NCI-H510A (cell line): Measurements from ENCODE around the gene TMEM40.
"Not testable (repeated sequence)": the region's sequence is repeated elsewhere in the genome, so short reads cannot be mapped to it uniquely, and the experiment has no call there.

Experiments
- DNase-seq: peaks from one replicate; lab custom pipeline; 2025; lab: John Stamatoyannopoulos, UW

The TMEM40 gene

DNA sequence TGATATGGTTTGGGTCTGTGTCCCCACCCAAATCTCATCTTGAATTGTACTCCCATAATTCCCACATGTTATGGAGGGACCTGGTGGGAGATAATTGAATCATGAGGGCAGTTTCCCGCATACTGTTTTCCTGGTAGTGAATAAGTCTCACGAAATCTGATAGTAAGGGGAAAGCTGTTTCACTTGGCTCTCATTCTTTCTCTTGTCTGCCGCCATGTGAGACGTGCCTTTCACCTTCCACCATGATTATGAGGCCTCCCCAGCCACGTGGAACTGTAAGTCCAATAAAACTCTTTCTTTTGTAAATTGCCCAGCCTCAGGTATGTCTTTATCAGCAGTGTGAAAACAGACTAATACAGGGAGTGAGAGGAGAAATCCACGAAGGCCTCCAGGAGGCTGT is 16.9 kb upstream of the TMEM40 start:
- DNase-seq = not testable (repeated sequence)

DNA sequence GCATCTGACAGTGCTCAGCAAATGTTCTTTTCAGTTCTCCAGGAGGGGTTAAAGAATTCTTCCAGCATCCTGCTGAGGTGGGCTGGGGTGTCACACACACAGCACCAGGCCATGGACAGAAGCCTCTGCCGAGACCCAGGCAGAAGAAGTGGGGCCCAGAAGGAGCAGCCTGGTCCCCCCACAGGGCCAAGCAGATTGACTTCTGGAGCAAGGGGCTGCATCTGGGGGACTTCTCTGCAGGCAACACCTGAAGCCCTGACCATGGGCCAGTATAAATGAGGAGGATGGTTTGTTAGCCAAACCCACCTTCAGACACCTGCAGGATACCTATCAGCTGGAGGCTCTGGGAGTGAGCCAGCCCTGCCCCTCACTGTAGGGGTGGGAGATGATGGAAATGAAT is 16.2 kb upstream of the TMEM40 start:
- no peak for DNase-seq

DNA sequence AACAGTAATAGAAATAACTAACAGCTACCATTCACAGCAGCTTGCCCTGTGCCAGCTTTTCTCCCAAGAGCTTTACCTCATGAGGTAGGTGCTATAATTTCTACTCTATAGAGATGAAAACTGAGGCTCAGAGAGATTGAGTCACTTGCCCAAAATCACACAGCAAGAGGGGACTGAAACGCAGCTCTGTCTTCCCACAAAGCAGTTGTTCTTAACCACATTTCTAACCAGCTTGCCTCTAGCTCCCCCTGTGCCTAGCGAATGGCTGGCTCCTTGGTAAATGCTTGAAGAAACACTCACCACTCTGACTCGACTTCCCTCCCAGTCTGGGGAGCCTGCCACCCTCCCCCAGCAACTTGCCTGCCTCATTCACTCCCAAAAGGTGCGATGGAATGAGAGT is 15.6 kb upstream of the TMEM40 start:
- DNase-seq = no peak

DNA sequence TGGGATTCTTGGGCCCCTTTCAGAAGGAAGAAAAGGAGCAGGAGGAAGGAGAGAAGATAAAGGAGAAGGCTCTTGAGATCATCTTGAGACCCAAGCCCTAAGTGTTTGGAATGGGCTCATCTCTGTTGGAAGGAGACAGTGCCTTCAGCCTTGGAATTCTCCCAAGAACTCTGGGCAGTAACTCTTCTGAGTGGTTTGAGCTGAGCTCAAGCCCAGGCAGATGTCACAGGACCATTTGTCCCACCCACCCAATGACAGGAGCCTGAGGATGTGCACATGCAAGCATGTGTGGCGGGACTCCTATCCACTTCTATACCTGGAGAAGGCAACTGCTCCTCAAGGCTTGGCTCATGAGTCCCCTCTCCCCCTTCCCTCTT is 14.6 kb upstream of the TMEM40 start:
- no peak for DNase-seq

DNA sequence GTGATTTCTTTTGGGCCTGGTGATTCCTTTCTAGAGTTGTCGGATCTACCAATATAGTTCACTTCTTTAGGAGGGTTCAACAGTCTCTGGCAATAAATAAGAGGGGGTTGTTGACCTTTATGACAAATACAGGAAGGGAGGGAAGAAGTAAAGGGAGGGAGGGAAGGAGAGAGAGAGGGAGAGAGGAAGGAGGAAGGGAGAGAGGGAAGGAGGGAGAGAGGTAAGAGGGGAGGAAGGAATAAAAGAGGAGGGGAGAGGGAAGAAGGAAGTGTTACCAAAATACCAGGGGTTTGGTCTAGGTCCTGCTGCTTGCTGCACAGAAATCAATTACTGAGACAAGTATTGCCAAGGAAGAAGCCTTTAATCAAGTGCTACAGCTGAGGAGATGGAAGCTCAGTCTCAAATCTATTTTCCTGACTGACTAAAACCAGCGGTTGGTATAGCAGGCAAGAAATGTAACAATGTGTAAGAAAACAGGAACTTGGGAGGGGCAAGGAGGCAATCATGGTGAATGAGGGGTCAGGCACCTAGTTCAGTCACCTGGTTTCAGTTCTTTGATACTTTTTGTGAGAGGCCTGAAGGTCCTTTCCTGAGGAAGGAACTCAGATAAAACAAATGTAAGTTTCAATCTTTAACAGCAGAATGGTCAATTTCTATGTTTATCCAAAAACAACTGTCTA is 14.1 kb upstream of the TMEM40 start:
- DNase-seq = no peak

DNA sequence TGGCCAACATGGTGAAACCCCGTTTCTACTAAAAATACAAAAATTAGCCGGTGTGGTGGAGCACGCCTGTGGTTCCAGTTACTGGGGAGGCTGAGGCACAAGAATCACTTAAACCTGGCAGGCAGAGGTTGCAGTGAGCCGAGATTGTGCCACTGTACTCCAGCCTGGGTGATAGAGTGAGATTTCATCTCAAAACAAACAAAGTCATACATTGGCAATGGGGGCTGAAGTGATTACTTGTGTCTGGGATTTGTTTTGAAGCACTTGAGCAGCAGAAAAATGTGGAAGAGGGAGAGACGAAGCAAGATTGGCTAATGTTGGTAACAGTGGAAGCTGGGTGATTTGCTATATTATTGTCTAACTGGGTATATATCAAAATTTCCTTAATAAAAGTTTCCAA is 13.4 kb upstream of the TMEM40 start:
- DNase-seq = no peak

DNA sequence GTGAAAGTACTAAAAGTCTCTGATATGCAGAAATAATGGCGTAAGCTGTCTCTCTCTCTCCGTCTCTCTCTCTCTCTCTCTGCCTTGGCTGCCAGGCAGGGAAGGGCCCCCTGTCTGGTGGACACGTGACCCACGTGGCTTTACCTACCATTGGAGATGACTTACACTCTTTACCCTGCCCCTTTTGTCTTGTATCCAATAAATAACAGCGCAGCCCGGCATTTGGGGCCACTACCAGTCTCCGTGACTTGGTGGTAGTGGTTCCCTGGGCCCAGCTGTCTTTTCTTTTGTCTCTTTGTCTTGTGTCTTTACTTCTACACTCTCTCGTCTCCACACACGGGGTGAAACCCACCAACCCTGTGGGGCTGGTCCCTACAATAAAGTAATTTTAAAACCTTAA is 12.2 kb upstream of the TMEM40 start:
- DNase-seq = no peak

DNA sequence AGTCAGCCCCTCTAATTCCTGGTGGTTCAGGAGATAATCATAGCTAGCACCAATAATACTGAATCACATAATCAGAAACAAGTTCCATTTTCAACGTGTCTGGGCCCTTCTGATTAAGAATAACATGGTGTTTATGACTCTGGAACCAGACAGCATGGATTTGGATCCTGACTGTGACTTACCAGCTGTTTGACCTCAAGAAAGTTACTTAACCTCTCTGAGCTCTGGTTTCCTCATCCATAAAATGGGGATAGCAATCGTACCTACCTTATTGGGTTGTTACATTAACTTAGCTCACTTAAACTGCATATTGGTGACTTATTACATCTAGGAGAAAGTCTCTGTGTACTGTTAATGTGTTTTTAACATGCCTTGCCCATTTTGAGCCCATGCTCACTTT is 10.7 kb upstream of the TMEM40 start:
- DNase-seq = no peak

DNA sequence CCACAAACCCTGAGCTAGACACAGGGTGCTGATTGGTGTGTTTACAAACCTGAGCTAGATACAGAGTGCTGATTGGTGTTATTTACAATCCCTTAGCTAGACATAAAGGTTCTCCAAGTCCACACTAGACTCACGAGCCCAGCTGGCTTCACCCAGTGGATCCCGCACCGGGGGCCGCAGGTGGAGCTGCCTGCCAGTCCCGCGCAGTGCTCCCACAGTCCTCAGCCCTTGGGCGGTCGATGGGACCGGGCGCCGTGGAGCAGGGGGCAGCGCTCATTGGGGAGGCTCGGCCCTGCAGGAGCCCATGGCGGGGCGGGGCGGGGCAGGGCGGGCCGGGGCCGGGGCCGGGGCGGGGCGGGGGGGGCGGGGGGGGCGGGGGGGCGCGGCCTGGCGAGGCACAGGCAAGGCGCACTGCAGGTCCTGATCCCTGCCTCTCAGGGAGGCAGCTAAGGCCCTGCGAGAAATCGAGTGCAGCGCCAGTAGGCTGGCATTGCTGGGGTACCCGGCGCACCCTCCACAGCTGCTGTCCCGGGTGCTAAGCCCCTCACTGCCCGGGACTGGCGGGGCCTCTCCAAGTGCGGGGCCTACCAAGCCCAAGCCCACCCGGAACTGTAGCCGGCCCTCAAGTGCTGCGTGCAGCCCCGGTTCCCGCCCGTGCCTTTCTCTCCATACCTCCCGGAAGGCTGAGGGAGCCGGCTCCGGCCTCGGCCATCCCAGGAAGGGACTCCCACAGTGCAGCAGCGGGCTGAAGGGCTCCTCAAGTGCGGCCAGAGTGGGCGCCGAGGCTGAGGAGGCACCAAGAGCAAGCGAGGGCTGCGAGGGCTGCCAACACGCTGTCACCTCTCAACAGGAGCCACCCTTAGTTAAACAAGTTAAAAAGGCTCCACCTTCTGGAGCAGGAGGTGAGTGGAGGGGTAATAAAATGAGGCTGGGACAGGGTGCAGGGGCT is 9.8 kb upstream of the TMEM40 start:
- DNase-seq = no peak

DNA sequence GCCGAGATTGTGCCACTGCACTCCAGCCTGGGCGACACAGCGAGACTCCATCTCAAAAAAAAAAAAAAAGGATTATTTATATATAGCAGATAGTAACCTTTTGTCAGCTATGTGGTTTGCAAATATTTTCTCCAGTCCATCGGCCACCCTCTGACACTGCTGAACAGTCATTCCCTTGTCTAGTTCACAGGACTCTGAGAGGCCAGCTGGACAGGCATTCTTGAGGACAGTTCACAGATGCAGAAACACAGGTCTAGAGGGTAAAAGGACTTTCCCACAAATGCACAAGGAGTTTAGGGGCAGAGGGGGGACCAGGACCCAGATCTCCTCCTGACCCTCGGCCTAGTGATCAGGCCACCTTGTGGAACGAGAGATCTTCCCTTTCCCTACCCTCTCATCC is 7.5 kb upstream of the TMEM40 start:
- no peak for DNase-seq

DNA sequence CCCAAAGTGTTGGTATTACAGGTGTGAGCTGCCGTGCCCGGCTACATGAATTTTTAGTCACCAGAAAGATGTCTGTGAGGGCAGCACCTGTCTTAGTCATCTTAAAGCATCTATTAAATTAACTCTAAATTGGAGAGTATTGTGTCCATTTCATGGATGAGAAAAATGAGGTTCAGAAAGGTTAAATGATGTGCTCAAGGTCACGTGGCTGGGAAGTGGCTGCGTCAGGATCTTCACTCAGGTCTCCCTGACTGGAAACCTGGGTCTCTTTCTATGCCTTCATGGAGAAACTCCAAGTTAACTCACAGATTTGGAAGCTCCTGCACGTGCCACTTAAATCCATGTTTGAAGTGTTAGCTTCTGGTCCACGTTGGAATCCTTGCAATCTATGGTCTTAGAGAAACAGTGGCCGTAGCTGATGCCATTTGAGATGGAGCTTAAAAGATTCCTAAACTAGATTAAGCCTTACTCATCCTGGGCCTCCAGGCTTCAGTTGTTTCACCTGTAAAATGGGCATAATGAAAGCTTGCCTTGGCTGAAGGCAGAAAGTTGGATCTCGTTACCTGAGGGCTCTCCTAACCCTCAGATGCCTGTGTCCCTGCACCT is 5.2 kb upstream of the TMEM40 start:
- DNase-seq = no peak

DNA sequence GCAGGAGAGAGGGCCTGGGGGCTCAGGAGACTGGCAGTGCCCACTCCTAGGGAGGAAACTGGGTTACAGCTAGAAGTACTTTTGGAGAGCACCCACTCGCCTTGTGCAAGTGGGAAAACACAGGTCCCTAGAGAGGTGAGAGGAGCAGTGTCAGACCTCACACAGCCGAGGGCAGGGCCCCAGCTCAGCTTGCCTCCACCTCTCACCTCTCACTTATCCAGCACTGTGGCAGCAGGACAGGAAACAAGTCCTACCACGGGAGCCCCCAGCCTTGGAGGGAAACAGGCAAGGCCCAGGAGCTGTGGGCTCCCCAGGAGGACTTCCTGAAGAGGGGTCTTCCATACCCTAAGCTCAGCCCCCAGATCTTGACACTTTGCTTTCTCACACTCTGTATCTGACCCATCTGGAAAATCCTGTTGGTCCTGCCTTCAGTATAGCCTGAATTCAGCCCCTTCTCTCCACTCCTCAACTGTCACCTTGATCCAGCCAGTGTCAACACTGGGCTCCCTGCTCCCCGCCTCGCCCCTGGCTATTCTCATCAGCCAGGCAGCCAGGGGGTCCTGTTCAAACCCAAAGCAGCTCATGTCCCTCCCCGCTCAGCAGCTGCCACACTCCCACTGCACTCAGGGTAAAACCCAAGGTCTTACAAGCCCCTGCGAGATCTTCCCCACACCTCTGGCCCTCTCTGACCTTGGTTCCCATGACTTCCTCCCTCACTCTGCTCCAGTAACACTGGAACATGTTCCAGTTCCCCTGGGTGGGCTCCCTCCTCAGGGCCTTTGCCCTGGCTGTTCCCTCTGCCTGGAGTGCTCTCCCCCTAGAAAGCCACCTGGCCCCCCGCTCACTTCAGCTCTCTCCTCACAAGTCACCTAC is 870 bp upstream of the TMEM40 start:
- no peak for DNase-seq

DNA sequence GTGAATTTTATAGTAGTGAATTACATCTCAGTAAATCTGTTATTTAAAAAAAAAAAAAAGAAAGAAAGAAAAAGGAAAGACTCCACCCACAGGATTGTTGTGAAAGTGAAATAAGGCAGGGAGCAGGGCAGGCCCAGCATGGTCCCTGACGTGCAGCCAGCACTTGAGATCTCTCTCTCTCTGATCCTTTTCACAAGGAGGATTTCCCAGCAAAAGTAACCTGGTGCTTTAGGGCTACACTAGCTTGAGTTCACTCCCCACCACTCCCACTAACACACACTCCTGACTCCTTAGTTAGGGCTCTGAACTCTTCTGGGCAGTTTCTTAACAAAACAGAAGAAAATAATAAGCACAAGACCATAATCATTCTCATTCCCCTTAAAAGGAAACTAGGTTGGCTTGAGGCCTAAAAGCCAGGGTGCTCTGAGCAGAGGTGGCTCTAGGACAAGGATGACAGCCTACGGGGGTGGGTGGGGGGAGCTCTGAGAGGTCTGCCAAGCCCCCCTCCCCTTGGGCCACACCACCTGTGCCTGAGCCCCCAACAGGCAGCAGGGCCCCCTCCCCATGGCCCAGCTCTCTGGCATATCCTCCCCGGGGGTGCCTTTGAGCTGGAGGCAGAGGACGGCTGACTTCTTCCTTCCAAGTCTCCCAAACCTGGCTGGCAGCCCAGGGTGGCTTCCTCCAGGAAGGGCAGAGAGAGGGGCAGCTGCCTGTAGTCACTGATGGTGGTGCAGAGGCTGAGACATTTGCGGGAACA is 856 bp downstream of the TMEM40 start:
- no peak for DNase-seq

DNA sequence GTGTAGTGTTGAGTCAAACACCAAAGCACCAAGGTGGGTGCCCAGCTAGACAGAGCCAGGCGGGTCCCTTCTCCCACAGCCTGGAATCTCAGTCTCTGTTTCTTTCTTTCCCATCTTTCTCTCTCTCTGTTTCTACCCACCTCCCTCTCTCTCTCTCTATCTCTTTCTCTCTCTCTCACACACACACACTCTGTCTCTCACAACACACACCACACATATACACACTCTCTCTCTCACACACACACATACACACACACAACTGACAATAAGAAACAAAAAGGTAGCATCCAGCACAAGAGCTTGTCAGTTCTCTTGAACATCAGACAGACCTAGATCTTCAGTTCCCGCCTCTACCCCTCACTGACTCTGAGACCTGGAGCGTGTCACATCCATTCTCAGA is 2.4 kb downstream of the TMEM40 start:
- DNase-seq = no peak

DNA sequence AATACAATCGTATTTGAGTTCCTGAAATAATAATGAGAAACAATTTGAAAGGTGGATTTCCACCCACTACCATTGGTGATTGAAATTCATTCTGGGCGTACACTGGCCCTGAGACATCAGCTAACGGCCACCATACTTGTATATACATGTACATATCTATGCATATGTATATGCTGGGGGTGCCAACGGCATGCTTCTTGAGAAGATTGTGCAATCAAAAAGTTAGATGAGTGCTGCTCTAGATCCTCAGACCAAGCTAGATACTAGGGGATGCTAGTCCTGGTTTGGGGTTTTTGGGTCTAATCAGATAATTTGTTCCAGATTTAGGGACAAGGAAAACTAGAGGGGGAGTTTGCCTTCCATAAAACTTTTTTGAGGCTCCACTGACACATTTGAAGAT is 2.9 kb downstream of the TMEM40 start:
- no peak for DNase-seq

DNA sequence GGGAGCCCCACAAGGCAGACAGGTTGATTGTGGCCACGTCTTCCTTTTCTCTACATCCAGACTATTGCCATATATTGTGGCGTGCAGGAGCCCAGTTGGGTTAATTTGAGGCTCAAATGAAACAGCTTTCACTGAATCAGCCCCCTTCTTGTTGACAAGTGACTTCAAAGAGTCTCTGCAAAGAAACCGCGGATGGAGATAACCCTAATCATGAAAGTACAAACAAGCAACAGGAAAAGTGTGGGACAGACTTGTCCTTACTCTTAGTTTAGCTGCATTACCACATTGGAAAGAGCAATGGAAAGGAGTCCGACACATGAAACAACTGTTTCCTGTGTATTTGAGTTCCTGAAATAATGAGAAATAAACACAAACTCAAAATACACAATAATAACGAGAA is 3.3 kb downstream of the TMEM40 start:
- DNase-seq = no peak

DNA sequence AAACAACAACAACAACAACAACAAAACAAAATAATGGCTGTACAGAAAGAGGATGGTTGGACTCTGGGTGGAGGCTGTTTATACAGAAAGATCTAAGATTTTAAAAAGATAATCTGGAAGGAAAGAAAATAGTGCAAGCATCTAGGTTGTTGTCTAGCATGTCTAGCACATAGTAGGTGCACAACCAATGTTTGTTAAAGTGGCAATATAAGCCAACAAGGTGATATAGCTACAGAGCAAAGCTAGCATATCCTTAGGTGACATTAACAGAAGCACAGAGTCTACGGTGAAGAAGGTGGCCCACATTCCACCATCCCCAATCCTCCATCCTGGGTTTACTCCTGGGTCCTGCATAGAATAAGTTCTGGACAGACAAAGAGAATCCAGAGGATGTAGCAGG is 4.7 kb downstream of the TMEM40 start:
- DNase-seq = no peak

DNA sequence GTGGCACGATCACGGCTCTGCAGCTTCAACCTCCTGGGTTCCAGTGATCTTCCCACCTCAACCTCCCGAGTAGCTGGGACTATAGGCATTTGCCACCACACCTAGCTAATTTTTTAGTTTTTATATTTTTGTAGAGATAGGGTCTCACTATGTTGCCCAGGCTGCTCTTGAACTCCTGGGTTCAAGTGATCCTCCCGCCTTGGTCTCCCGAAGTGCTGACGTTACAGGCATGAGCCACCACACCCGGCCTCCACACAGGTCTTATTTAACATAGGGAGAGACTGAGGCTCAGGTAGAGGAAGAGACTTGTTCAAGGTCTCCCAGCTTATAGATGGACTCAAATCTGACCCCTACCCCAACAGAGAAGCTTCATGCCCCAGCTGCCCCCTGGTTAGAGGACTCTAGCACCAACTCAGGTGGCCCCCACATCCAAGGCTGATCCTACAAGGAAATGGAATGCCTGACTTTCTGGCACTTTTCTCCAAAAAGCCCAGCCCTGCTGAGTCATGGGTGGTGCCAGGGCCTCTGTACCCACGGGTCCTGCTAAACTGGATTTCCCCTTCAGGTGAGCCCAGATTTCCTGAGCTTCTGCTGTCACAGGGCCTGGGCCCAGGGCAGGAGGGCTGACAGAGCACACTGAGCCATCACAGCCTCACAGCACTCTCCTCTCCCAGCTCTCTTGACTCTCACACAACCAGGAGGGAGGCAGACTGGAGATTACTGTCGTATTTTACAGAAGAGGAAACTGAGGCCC is 5.6 kb downstream of the TMEM40 start:
- DNase-seq = no peak

DNA sequence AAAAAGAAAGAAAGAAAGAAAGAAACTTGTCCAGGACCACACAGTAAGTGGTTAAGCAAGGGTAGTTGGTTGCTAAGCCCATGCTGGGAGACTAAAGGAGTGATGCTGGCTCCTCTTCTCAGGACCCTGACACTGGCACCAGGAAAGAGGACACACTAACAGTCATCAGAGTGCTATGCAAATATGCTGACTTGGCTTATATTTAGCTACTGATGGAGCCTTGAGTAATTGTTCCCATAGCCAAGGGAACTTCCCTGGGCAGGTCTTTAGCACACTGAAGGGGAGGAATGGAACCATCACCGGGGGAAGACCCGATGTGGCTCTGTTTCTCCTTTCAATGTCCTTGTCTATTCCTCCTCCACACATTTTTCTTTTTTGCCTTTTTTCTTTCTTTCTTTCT is 6.2 kb downstream of the TMEM40 start:
- DNase-seq = no peak

DNA sequence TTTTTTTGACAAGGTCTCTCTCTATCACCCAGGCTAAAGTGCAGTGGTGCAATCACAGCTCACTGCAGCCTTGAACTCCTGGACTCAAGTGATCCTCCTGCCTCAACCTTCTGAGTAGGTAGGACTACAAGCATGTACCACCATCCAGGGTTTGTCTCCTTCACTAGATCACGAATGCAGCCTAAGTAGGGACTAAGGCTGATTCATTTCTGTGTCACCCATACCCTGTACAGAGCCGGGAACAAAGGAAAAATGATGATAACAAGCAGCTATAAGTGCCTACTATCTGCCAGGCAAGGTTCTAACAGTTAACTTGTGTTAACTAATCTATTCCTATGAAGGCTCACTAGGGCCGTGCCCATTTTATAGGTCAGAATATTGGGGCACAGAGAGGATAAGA is 7.0 kb downstream of the TMEM40 start:
- no peak for DNase-seq

DNA sequence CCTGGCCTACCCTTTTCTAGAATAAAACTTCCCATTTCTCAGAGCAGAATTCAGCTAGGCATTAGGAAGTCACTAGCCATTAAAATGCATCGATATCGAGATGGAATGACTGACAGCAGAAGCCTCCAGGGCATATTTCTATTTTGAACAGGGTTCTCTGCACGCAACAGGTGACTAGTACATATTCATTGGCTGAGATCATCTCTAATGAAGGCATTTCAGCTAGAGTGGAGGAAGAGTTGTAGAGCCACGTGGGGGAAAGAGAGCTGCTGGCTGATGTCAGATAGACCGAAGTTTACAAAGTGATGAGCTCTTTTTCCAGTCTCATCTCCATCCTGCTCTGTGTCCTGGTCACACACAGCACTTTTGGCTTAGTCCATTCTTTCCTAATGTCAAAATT is 7.5 kb downstream of the TMEM40 start:
- no peak for DNase-seq
